GM06990 (cell line): ENCODE measurements around the gene OR10H1.

Source experiments
- DNase-seq: peaks from one replicate; pipeline ENCODE4 v3.0.0-alpha.2; 2011; ENCODE audit not compliant: insufficient read length; ENCODE audit errors: extremely low read depth
- H3K27me3 ChIP-seq: replicated peaks from 2 replicates; pipeline ENCODE4 v1.6.0; 2011; ENCODE audit warnings: low read length; ENCODE audit not compliant: control insufficient read depth, insufficient read depth
- H3K36me3 ChIP-seq: 2 replicates; pipeline ENCODE4 v1.5.1; 2011; ENCODE audit warnings: low read length; ENCODE audit not compliant: control insufficient read depth, insufficient read depth
- H3K4me3 ChIP-seq: replicated peaks from 2 replicates; pipeline ENCODE4 v1.5.1; 2011; ENCODE audit warnings: low read depth, mild to moderate bottlenecking, control low read depth, low read length
- CTCF ChIP-seq: IDR thresholded peaks from 2 replicates; pipeline ENCODE4 v1.5.1; 2011; ENCODE audit warnings: low read length, control low read depth, mild to moderate bottlenecking, inconsistent platforms; ENCODE audit not compliant: insufficient read depth, poor library complexity, severe bottlenecking

OR10H1 gene

GRCh38 chr19:15759962-15760565 is 55.4 kb downstream of the OR10H1 start:
- Histone ChIP-seq H3K36me3 (no peaks in the 10 kb centered on the region), H3K4me3 (no peak overlapping the region), H3K27me3 (no peaks in the 10 kb centered on the region)
- peak; percentile 45 for TF ChIP-seq CTCF
- no peak for DNase-seq

GRCh38 chr19:15758379-15758778 is 57.1 kb downstream of the OR10H1 start:
- Histone ChIP-seq H3K4me3 (no peak overlapping the region), H3K27me3 (no peaks in the 10 kb centered on the region), H3K36me3 (no peaks in the 10 kb centered on the region)
- no peak for TF ChIP-seq CTCF
- DNase-seq: no peak
